Osteocyte (in vitro differentiated cells): ENCODE results near the gene TRIM26. TPM values are rescaled to one million over a fixed set of nuclear protein-coding genes. Genes with fewer than 3 reads are reported as not detected.

Source experiments
- DNase-seq: peaks from one replicate; pipeline ENCODE4 v3.0.0; 2021; ENCODE audit warnings: mixed read lengths; ENCODE audit not compliant: unreplicated experiment; ENCODE audit errors: extremely low spot score
- H3K27ac Mint-ChIP-seq: one replicate; pipeline ENCODE4 v1.8.0; 2021; ENCODE audit warnings: mild to moderate bottlenecking, mixed read lengths; ENCODE audit not compliant: unreplicated experiment
- H3K27me3 Mint-ChIP-seq: one replicate; pipeline ENCODE4 v1.8.0; 2021; ENCODE audit warnings: mixed read lengths; ENCODE audit not compliant: unreplicated experiment
- H3K36me3 Mint-ChIP-seq: one replicate; pipeline ENCODE4 v1.8.0; 2021; ENCODE audit warnings: mixed read lengths; ENCODE audit not compliant: unreplicated experiment
- H3K4me1 Mint-ChIP-seq: one replicate; pipeline ENCODE4 v1.8.0; 2021; ENCODE audit warnings: mixed read lengths; ENCODE audit not compliant: unreplicated experiment
- H3K4me3 Mint-ChIP-seq: one replicate; pipeline ENCODE4 v1.8.0; 2021; ENCODE audit warnings: mild to moderate bottlenecking, moderate library complexity, mixed read lengths; ENCODE audit not compliant: unreplicated experiment
- H3K9me3 Mint-ChIP-seq: one replicate; pipeline ENCODE4 v1.8.0; 2021; ENCODE audit warnings: mixed read lengths; ENCODE audit not compliant: unreplicated experiment
- total RNA-seq: library from RNA; stranded (reverse); gene quantifications from 2 replicates; pipeline ENCODE4 v1.2.1, GENCODE V29; 2021
- TF ChIP-seq, protein P1 (sequence below): fragments of 200-600 bp; sonication (generic); IDR thresholded peaks from 2 replicates; pipeline ENCODE4 v1.5.0; 2021; ENCODE audit warnings: antibody characterized with exemption, mild to moderate bottlenecking, moderate library complexity

TRIM26 gene
- total RNA-seq, 1 donor from 2014 or later = 41.8 TPM

DNA sequence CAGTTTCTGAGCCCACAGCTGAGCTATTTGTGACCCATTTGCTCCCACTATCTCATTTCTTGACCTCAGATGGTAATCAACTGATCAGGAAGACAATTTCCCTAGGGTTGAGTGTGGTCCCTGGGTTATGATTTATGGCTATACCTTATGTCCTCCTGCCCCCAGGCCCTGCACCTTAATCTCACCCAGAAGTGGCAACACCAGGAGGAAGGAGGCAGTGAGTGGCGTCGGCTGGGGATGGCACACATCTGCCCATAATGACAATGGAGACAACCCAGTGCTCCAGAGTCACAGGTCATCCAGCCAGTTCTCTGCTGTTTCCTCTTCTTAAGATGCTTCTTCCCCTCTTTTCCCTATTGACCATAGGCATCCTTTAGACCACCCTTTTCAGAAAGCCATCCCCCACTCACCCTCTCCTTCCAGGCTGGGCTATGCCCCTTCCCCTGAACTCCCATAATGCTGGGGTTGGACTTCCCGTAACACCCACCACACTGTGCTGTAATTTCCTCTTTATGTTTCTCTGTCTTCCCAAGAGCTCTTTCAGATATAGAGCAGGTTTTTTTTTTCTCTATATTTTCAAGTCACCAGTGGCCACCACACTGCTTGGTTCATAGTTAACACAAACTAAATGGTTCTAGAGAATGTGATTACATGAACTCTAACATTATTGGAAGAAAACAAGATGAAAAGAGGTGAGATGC is 60.1 kb downstream of the TRIM26 start:
- no peaks in the 10 kb centered on the region for H3K9me3 Mint-ChIP-seq
- H3K27ac Mint-ChIP-seq = no peak overlapping the region
- TF ChIP-seq, protein P1, sequence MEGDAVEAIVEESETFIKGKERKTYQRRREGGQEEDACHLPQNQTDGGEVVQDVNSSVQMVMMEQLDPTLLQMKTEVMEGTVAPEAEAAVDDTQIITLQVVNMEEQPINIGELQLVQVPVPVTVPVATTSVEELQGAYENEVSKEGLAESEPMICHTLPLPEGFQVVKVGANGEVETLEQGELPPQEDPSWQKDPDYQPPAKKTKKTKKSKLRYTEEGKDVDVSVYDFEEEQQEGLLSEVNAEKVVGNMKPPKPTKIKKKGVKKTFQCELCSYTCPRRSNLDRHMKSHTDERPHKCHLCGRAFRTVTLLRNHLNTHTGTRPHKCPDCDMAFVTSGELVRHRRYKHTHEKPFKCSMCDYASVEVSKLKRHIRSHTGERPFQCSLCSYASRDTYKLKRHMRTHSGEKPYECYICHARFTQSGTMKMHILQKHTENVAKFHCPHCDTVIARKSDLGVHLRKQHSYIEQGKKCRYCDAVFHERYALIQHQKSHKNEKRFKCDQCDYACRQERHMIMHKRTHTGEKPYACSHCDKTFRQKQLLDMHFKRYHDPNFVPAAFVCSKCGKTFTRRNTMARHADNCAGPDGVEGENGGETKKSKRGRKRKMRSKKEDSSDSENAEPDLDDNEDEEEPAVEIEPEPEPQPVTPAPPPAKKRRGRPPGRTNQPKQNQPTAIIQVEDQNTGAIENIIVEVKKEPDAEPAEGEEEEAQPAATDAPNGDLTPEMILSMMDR = no peak
- H3K4me3 Mint-ChIP-seq = no peak overlapping the region
- DNase-seq = no peak
- H3K27me3 Mint-ChIP-seq = no peaks in the 10 kb centered on the region
- no peaks in the 10 kb centered on the region for H3K36me3 Mint-ChIP-seq
- peaks cover 38% of the 10 kb centered on the region for H3K4me1 Mint-ChIP-seq

DNA sequence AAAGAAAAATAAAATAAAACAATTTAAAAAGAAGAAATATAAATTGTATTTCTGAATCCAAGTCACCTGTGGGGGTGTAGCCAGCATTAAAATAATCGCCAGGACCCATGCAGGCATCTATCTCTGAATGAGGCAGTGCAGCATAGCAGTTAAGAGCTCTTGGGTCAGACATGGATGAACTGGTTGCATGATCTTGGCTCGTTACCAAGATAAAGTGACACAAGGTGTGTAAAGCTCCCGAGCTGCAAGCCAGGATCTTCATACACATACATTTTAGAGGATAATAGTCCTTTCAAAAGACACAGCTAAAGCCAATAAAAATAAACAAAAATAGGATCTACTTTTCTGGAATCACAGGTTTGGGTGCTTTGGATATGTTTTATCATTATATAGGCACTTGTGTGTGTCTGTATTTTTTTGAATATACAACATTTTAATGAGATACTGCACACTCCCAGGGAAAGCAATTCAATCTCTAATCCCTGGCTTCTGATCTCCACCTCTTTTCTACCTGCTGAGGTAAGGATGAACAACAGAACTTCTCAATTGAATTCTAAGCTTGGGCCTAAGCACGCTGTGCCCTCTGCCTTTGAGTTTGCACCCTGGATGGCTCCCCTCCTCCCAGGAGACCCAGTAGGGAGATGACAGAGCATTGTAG is 61.1 kb downstream of the TRIM26 start:
- Mint-ChIP-seq H3K27me3 (no peaks in the 10 kb centered on the region), H3K36me3 (no peaks in the 10 kb centered on the region), H3K4me3 (no peak overlapping the region), H3K4me1 (peaks cover 38% of the 10 kb centered on the region), H3K27ac (no peak overlapping the region), H3K9me3 (no peaks in the 10 kb centered on the region)
- DNase-seq = no peak
- TF ChIP-seq, protein P1 = no peak

DNA sequence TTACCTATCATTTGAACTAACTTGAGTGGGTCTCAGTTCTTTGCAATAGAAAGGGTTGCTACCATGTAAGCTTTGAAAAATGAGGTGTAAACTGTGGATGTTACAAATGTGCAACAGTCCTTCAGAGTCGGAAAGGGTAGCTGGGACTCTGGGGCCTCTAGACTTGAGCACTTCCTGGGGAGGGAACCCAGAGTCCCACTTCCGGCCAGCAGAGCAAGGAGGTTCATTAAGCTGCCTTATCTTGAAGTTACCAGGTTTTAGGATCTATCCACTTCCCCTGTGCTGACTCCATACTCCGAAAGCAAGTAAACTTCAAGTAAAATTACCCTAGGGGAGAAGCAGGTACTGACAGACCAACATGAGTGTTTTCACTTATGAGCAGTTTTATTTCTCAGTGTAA is 61.6 kb downstream of the TRIM26 start:
- no peak for DNase-seq
- H3K27ac Mint-ChIP-seq = no peak overlapping the region
- peaks cover 34% of the 10 kb centered on the region for H3K4me1 Mint-ChIP-seq
- TF ChIP-seq, protein P1 = no peak
- H3K36me3 Mint-ChIP-seq = no peaks in the 10 kb centered on the region
- H3K27me3 Mint-ChIP-seq = no peaks in the 10 kb centered on the region
- H3K4me3 Mint-ChIP-seq = no peak overlapping the region
- no peaks in the 10 kb centered on the region for H3K9me3 Mint-ChIP-seq

DNA sequence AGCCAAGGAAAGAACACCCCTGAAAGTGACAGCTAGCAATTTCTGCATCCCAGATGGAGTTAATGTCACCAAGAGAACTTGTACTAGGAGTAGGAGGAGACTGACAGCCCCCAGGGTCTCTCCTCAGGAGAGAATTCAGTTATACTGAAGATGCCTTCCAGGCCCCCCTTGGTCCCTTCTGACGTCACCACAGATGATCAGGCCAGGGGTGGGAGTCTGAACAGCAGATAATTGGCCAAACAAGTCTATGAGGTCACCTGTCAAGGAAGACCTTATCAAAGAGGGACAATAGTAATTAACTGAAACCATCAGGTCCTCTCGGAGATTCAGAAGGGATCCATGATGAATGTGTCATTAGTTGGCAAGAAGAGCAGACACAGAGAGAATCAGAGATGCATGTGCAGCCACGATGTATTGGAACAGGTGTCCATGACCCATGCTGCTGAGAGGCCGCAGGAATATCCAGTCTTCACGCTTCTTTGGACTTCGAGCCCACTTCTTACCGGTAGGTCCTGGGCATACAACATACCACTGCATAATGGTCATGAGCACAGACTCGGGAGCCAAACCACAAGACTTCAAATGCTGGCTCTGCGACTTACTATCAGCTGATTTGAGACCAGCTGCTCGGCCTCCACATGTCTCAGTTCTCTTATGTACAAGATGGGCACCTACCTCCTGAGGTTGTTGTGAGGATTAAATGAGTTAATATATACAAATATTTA is 62.4 kb downstream of the TRIM26 start:
- Mint-ChIP-seq H3K27me3 (peaks cover 3% of the 10 kb centered on the region), H3K9me3 (no peaks in the 10 kb centered on the region), H3K27ac (no peak overlapping the region), H3K36me3 (no peaks in the 10 kb centered on the region), H3K4me1 (peaks cover 27% of the 10 kb centered on the region), H3K4me3 (no peak overlapping the region)
- TF ChIP-seq, protein P1 = no peak
- DNase-seq = no peak
